Vagina (tissue), 2 donors: ENCODE measurements around the gene KLRD1. TPM values are rescaled to one million over a fixed set of nuclear protein-coding genes. Genes with fewer than 3 reads are reported as not detected.

Experiments used
- DNase-seq, 2 donors: peaks; one replicate each; pipeline ENCODE4 v3.0.0-alpha.2; 2017; ENCODE audit errors: extremely low spot score in 2 of 2
- H3K27ac ChIP-seq: fragments of 200-600 bp; sonication (generic); one replicate; pipeline ENCODE4 v1.5.1; 2019
- H3K27me3 ChIP-seq: fragments of 200-600 bp; sonication (generic); one replicate; pipeline ENCODE4 v1.5.1; 2019
- H3K36me3 ChIP-seq, 2 donors: fragments of 200-600 bp; sonication (generic); one replicate each; pipeline ENCODE4 v1.5.1; 2017 to 2019
- H3K4me1 ChIP-seq: fragments of 200-600 bp; sonication (generic); one replicate; pipeline ENCODE4 v1.5.1; 2019
- H3K4me3 ChIP-seq, 2 donors: fragments of 200-600 bp; sonication (generic); 1 replicate in 1 of 2; 2 replicates in 1 of 2; pipeline ENCODE4 v1.5.1; 2016 to 2019
- H3K9me3 ChIP-seq: fragments of 200-600 bp; sonication (generic); one replicate; pipeline ENCODE4 v1.5.1; 2019
- CTCF ChIP-seq, 3 experiments: fragments of 450-650 bp in 2 of 3; fragments of 200-600 bp in 1 of 3; sonication (generic) in 1 of 3; IDR thresholded peaks; one replicate each; pipeline ENCODE4 v1.5.1; 2017 to 2019; ENCODE audit warnings: antibody characterized with exemption in 3 of 3, mild to moderate bottlenecking in 2 of 3, moderate library complexity in 2 of 3
- POLR2A ChIP-seq, 2 donors: fragments of 450-650 bp; IDR thresholded peaks; one replicate each; pipeline ENCODE4 v1.6.1; 2017; ENCODE audit warnings: antibody characterized with exemption in 2 of 2, mild to moderate bottlenecking in 2 of 2, moderate library complexity in 2 of 2
- POLR2AphosphoS5 ChIP-seq, 2 donors: sonication (generic); formaldehyde crosslinking; IDR thresholded peaks; one replicate each; pipeline ENCODE4 v1.9.0; 2017; ENCODE audit warnings: antibody characterized with exemption in 2 of 2, mild to moderate bottlenecking in 2 of 2, low read depth in 1 of 2; ENCODE audit not compliant: insufficient read depth in 1 of 2
- intact Hi-C: fragments of 100-400 bp; cut with DNase I; formaldehyde crosslinking; loops from one replicate; pipeline ENCODE4 v1.15.1; 2023
- total RNA-seq: library from RNA; depleted of rRNA; stranded (reverse); fragments of >200 nt; gene quantifications from one replicate; pipeline ENCODE4 v1.2.3, GENCODE V29; 2016

Gene KLRD1
- 4.4 TPM for total RNA-seq

GRCh38 chr12:10307630-10308029, at the start of gene KLRD1:
Gene KLRD1, plus strand, starts transcription at chr12:10307870. Its CDS starts 208 bp downstream, at chr12:10308078.
- TF ChIP-seq POLR2A (IDR thresholded peaks at IDR 0.05) (no peak), CTCF (IDR thresholded peaks at IDR 0.05) (no peak), POLR2AphosphoS5 (IDR thresholded peaks at IDR 0.05; ENCODE audit: insufficient read depth in 1 of 2, low read depth in 1 of 2) (no peak)
- no peaks in the 10 kb centered on the region for H3K9me3 ChIP-seq
- H3K27me3 ChIP-seq: no peaks in the 10 kb centered on the region
- H3K36me3 ChIP-seq: no peaks in the 10 kb centered on the region
- no peaks in the 10 kb centered on the region for H3K4me1 ChIP-seq
- no peak within 1 kb of the TSS for H3K4me3 ChIP-seq
- DNase-seq: no peak
- H3K27ac ChIP-seq: no peak within 1 kb of the TSS
- intact Hi-C loops: no loop called here

DNA sequence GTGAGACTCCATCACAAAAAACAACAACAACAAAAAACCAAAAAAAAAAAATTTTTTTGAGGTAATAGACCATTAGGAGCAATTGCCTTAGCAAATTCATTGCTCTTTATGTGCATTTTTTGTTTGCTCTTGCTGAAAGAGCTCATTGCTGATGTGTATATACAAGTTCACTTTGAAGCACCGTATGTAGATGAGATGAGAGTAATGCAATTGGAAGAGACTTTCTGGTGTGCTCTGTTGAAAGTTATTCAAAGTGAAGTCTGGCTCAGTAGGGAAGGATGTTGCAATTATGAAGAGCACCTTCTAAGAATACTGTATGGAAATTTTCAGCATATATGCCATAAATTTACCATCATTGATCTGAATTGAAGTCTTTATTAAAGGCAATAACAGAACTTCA, 46.7 kb upstream of the KLRD1 start:
- TF ChIP-seq POLR2AphosphoS5 (IDR thresholded peaks at IDR 0.05; ENCODE audit: insufficient read depth in 1 of 2, low read depth in 1 of 2) (no peak), CTCF (IDR thresholded peaks at IDR 0.05) (no peak), POLR2A (IDR thresholded peaks at IDR 0.05) (no peak)
- no peaks in the 10 kb centered on the region for H3K4me1 ChIP-seq

GRCh38 chr12:10268037-10268436, 39.6 kb upstream of the KLRD1 start:
- H3K4me3 ChIP-seq: no peak overlapping the region
- intact Hi-C loops: no loop called here
- no peak for TF ChIP-seq POLR2A (IDR thresholded peaks at IDR 0.05)
- no peak for TF ChIP-seq POLR2AphosphoS5 (IDR thresholded peaks at IDR 0.05; ENCODE audit: insufficient read depth in 1 of 2, low read depth in 1 of 2)
- TF ChIP-seq CTCF (IDR thresholded peaks at IDR 0.05): no peak
- H3K27me3 ChIP-seq: no peaks in the 10 kb centered on the region
- DNase-seq: no peak
- no peaks in the 10 kb centered on the region for H3K4me1 ChIP-seq
- H3K36me3 ChIP-seq: no peaks in the 10 kb centered on the region
- no peaks in the 10 kb centered on the region for H3K9me3 ChIP-seq
- H3K27ac ChIP-seq: no peak overlapping the region

More for the DNA sequence above, 46.7 kb upstream of the KLRD1 start:
- Histone ChIP-seq H3K4me3 (no peak overlapping the region), H3K27me3 (no peaks in the 10 kb centered on the region), H3K27ac (no peak overlapping the region), H3K9me3 (no peaks in the 10 kb centered on the region), H3K36me3 (no peaks in the 10 kb centered on the region)
- intact Hi-C loops: no loop called here
- DNase-seq: no peak

DNA sequence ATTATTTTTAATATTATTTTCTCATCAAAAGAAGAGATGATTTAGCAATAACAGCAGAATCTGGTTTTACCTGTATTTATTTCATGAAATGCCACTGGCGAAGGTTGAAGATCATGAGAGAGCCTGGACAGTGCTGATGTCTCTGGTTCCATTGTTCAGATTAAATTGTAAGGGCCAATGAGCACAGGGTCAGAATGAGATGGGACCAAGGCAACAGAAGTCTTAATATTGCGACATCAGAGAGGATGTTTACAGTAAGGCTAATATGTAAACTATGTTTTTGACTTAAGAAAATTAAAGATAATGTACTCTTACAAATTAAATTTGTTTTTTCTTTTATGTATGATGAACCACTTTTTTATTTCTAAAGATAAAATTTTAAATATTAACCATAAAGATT, 35.2 kb upstream of the KLRD1 start:
- no peak for TF ChIP-seq POLR2A (IDR thresholded peaks at IDR 0.05)
- TF ChIP-seq POLR2AphosphoS5 (IDR thresholded peaks at IDR 0.05; ENCODE audit: insufficient read depth in 1 of 2, low read depth in 1 of 2): no peak
- TF ChIP-seq CTCF (IDR thresholded peaks at IDR 0.05): no peak
- Histone ChIP-seq H3K4me1 (no peaks in the 10 kb centered on the region), H3K9me3 (no peaks in the 10 kb centered on the region), H3K36me3 (no peaks in the 10 kb centered on the region), H3K27me3 (no peaks in the 10 kb centered on the region), H3K4me3 (no peak overlapping the region), H3K27ac (no peak overlapping the region)
- no peak for DNase-seq
- intact Hi-C loops: no loop called here

DNA sequence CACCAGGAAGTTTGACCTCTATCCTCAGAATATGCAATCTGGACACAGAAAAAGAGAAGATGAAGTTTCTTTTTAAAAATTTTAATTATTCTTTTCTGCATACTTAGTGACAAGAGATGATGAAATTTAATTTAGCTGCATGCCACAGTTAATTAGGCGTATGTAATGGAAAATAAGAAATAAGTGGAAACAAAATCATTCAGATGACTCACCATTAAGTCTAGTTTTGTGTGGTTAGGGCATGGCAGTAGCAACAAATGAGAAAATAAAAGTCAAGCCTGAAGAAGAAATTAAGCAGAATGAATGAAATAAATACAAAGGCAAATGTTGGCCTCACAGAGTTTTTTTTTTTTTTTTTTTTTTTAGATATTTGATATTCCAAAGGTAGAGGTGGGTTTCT, 30.9 kb upstream of the KLRD1 start:
- intact Hi-C loops: no loop called here

More for the DNA sequence above, 30.9 kb upstream of the KLRD1 start:
- TF ChIP-seq CTCF (IDR thresholded peaks at IDR 0.05) (no peak), POLR2AphosphoS5 (IDR thresholded peaks at IDR 0.05; ENCODE audit: insufficient read depth in 1 of 2, low read depth in 1 of 2) (no peak), POLR2A (IDR thresholded peaks at IDR 0.05) (no peak)
- Histone ChIP-seq H3K9me3 (no peaks in the 10 kb centered on the region), H3K4me3 (no peak overlapping the region), H3K27me3 (no peaks in the 10 kb centered on the region), H3K27ac (no peak overlapping the region), H3K36me3 (no peaks in the 10 kb centered on the region), H3K4me1 (no peaks in the 10 kb centered on the region)
- no peak for DNase-seq
